Neural progenitor cell (in vitro differentiated cells): Measurements from ENCODE around the gene FREM1.

Experiments used
- EZH2 ChIP-seq: fragments of 200-600 bp; sonication (generic); IDR thresholded peaks from 2 replicates; pipeline ENCODE4 v1.6.1; 2017; ENCODE audit warnings: antibody characterized with exemption, mild to moderate bottlenecking, moderate library complexity
- EZH2phosphoT487 ChIP-seq: fragments of 200-600 bp; sonication (generic); IDR thresholded peaks from 2 replicates; pipeline ENCODE4 v1.6.1; 2017; ENCODE audit warnings: antibody characterized with exemption
- TF ChIP-seq, protein P1 (sequence below): fragments of 200-600 bp; sonication (generic); IDR thresholded peaks from 2 replicates; pipeline ENCODE4 v1.5.1; 2017; ENCODE audit warnings: antibody characterized with exemption, mild to moderate bottlenecking

DNA sequence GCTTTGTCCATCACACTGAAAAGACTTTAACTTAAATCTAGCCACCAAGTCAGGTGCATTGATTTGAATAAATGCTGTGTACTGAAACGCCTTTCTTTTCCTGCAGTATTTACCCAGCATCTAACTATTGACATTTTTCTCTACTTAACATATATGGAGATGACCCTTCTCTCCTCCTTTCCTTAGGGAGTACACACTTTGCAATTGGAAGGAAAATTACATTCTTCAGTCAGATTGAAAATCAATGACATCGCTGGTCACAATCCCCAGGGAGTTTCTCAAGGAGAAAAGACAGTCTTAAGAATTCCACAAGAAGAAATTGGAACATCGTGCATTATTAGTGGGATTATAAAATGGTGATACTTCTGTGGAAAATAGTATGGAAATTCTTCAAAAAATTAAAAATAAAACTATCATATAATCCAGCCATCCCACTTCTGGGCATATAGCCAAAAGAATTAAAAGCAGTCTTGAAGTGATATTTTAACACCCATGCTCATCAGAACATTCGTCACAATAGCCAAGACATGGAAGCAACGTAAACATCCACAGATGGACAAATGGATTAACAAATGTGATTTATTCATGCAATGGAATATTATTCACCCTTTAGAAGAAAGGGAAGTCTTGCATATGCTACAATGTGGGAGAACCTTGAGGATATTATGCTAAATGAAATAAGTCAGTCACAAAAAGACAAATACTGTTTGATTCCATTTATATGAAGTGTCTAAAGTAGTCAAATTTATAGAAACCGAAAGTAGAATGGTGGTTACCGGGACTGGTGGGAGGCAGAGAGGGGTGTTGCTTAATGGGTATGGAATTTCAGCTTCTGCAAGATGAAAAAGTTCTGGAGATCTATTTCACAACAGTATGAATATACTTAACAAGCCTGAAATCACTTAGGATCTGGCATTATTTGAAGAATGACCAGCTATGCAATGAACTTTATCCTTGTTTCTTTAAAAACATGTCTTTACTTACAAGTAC, 14.3 kb upstream of the FREM1 start:
- TF ChIP-seq, protein P1, sequence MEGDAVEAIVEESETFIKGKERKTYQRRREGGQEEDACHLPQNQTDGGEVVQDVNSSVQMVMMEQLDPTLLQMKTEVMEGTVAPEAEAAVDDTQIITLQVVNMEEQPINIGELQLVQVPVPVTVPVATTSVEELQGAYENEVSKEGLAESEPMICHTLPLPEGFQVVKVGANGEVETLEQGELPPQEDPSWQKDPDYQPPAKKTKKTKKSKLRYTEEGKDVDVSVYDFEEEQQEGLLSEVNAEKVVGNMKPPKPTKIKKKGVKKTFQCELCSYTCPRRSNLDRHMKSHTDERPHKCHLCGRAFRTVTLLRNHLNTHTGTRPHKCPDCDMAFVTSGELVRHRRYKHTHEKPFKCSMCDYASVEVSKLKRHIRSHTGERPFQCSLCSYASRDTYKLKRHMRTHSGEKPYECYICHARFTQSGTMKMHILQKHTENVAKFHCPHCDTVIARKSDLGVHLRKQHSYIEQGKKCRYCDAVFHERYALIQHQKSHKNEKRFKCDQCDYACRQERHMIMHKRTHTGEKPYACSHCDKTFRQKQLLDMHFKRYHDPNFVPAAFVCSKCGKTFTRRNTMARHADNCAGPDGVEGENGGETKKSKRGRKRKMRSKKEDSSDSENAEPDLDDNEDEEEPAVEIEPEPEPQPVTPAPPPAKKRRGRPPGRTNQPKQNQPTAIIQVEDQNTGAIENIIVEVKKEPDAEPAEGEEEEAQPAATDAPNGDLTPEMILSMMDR: no peak
- TF ChIP-seq EZH2 (no peak), EZH2phosphoT487 (no peak)
